GM19193 (cell line): ENCODE data around the gene SIGLEC7.

ENCODE experiments used
- POLR2A ChIP-seq: IDR thresholded peaks from 4 replicates; pipeline ENCODE4 v1.6.1; 2011; ENCODE audit not compliant: insufficient read depth, insufficient read length; ENCODE audit errors: extremely low read depth

The SIGLEC7 gene

DNA sequence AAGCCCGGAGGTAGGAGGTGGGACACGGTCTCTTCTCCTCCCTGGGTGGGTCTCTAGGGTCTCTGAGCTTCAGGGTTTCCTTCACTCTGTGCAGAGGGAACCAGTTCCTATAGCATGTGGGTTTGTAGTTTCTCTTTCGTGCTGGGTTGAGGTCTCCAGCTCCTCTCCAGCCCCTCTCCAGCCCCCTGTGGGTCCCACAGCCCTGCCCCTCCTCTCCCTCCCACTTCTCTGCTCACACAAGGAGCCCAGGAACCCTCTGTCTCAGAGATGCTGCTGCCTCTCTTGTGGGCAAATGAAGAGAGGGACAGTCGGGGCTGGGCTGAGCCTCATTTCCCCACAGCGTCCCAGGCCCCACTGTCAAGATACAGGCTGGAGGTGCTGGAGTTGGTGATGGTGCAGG, 1.4 kb downstream of the SIGLEC7 start:
- no peak for TF ChIP-seq POLR2A

DNA sequence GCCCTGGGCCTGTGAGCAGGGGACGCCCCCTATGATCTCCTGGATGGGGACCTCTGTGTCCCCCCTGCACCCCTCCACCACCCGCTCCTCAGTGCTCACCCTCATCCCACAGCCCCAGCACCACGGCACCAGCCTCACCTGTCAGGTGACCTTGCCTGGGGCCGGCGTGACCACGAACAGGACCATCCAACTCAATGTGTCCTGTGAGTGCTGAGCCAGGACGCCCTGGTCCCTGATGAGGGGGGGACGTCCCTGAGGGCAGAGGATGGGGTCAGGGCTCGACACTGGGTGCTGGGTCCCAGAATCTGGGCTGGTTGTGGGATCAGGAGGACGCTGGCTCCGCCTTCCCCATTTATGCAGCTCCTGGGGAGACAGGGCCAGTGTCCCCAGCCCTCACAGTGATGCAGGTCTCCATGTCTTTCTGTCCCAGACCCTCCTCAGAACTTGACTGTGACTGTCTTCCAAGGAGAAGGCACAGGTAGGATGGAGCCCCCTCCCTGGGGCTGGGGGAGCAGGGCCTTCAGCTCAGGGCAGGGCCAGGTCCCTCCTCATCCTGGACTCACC, 2.5 kb downstream of the SIGLEC7 start:
- no peak for TF ChIP-seq POLR2A

DNA sequence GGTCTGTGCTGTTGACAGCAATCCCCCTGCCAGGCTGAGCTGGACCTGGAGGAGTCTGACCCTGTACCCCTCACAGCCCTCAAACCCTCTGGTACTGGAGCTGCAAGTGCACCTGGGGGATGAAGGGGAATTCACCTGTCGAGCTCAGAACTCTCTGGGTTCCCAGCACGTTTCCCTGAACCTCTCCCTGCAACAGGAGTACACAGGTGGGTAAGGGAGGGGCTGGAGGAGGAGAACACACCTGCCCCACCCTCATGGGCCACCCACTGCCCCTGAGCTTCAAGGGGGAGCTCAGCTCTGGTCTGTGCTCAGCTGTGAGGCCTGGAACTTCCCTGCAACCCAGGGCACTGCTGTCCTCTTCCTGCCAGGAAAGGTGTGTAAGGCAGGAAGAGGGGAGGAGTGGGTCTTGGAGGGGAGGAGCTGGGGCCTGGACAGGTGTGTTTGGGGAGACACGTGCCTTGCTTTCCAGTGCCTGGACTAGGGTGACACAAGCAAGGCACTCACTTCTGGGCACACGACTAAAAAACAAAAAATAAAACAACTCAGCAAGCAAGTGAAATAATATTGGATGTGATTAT, 3.9 kb downstream of the SIGLEC7 start:
- no peak for TF ChIP-seq POLR2A

DNA sequence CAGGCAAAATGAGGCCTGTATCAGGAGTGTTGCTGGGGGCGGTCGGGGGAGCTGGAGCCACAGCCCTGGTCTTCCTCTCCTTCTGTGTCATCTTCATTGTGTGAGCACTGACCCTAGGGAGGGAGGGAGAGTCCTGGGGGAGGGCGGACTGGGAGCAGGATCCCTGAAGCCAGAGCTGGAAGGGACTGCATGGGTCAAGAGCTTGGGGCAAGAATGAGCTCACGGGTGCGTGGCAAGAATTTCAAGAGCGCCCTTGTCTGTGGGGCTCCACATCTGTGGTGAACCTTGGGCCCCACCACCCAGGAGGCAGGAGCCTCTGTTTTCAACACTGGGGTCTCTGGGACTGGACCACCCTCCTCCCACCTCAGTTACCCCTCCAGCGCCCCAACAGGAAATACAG, 4.7 kb downstream of the SIGLEC7 start:
- no peak for TF ChIP-seq POLR2A

DNA sequence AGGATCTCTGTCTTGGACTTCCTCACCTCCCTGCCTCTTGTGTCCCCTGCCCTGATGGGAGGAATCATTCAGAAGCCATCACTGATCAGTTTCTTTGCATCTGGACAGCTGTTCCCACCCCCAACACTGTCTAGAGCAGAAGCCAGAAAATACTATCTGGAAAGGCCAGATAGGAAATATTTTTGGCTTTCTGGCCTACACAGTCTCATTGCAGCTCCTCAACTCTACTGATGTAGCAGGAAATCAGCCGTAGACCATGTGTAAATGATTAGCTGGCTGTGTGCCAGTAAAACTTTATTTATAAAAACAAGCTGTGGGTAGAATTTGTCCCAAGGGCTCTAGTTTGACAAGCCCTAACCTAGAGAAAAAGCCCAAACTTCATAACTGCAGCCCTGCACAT, 5.6 kb downstream of the SIGLEC7 start:
- no peak for TF ChIP-seq POLR2A

DNA sequence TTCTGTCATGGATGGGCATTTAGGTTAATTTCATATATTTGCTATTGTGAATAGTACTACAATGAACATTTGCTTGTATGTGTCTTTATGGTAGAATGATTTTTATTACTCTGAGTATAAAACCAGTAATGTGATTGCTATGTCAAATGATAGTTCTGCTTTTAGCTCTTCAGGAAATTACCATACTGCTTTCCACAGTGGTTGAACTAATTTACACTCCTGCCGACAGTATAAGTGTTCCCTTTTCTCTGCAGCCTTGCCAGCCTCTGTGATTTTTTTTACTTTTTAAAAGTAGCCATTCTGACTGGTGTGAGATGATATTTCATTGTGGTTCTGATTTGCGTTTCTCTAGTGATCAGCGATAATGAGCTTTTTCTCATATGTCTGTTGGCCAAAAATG, 6.5 kb downstream of the SIGLEC7 start:
- no peak for TF ChIP-seq POLR2A

DNA sequence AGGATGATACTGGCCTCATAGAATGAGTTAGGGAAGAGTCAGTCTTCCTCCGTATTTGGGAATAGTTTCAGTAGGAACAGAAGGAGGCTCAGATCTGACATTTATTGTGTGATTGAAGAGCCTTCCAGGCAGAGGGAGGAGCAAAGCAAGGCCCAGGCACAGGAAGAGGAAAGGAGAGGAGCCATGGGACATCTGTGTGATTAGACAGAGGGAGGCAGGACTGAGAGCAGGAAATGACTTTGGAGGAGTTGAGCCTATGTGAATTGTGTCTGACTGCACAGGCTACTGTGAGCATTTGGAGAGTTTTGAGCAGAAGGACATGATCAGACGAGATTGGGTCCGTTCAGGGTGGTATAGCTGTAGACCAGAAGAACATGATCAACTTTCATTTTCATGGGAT, 8.5 kb downstream of the SIGLEC7 start:
- no peak for TF ChIP-seq POLR2A

DNA sequence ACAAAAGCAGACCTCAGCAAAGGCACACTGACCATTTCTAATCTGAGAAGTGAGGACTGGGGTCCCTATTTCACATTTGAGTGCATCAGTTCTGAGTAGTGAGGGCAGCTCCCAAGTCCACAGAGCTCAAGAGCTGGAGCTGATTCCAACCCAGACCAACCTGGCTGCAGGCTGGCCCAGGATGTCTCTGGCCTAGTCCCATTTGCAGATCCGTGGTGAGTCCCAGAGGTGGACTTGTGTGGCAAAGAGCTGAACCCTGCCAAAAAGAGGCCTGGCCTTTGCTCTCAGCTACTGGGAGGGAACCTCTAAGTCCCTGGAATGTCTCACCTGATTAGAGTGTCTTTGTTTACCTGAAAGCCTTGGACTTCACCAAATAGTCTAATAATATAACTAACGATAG, 14.6 kb downstream of the SIGLEC7 start:
- TF ChIP-seq POLR2A = no peak

DNA sequence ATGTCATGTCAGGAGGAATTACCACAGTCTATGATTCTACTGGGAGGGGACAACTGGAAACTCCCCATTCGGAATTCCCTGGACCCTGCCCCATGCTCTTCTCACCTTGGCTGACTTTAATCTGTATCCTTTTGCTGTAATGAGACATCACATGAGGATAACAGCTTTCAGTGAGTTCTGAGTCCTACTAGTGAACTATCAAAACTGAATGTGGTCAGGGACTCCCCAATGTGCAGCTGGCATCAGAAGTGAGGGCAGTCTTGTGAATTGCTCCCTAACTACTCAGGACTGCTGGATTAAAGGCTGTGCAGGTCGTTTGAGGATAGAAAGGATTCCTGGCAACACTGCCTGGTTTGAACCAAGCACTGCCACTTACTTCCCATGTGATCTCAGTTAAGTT, 15.2 kb downstream of the SIGLEC7 start:
- TF ChIP-seq POLR2A = no peak

DNA sequence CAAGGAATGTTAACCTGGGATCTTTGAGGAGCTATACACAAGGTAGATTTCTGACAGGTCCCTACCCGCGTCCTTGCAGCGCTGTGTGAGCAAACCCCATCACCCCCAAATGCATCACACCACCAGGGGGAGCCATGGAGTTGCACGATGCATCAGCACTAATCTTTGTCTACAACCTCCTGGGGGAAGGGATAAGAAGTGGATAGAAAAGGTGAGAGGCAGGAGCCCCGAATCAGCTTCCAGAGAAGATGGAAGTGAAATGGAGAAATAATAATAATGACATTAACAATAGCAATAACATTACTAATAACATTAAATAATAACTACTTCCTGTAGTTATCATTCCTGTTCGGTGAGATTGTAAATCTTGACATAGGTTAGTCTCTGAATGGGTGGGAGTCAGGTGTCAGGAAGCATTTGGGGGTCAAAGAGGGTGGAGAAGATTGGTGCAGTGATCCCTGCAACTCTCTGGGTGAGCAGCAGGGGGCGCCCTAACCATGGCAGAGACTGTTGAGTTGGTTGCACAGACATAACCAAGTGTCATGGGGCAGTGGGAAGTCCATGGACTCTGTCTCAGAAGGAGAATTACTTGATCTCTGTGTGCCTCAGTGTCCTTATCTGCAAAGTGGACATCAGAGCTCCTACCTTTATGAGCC, 16.5 kb downstream of the SIGLEC7 start:
- no peak for TF ChIP-seq POLR2A

DNA sequence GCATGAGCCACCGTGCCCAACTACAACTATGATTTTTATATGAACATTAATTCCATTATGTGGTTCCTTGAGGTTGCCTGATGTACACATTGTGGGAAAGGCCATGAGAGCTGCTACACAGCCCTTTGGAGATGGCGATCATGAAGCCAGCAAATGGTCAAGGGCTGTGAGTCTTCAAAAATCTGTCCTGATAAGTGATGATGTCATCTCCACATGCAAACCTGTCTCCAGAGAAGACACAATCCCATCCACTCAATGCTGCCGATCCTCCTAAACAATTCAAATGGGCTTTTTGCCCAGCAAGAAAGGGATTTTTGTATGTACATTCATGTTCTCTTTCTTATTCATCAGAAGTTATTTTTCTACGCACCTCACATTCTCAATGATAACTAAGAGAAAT, 17.6 kb downstream of the SIGLEC7 start:
- TF ChIP-seq POLR2A = no peak

DNA sequence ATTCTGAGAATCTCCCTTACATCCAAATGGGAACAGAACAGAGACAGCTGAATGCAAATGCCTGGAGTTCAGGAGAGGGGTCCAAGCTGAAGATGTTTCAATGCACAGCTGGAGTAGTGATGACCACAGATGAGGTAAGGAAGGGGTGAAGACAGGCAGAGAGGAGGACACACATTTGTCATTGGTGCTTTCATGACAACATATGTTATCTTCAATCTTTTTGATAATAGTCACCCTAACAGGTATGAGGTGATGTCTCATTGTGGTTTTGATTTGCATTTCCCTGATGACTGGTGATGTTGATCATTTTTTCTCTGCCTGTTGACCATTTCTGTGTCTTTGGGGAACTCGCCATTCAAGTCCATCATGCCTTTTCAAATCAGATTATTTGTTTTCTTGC, 19.2 kb downstream of the SIGLEC7 start:
- TF ChIP-seq POLR2A = no peak

DNA sequence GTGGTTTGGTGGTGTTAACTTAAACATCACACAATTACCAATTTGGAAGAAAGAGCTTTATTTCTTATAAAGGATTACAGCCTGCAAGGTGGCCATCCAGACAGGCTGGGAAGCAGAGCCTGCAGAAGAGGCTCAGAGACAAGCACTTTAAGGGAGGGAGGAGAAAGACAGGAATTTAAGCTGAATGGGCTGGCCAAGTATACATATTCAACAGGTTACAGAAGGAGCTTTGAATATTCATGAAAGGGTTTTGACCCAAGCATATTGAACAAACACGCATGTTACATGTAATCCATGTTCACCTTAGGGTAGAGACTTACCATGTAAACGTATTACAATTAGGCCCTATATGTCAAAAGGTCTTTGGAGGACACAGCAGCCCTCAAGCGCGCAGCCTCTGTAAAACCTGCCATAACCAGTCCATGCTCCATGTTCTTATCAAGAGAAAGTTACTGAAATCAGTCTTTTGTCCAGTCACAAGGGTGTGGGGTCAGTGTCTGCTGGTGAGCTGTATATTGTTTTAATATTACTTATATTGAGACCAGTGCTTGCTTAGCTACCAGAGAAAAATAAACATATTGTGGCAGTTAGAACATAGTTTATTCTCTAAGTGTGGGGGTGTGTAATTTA, 19.9 kb downstream of the SIGLEC7 start:
- TF ChIP-seq POLR2A = no peak

DNA sequence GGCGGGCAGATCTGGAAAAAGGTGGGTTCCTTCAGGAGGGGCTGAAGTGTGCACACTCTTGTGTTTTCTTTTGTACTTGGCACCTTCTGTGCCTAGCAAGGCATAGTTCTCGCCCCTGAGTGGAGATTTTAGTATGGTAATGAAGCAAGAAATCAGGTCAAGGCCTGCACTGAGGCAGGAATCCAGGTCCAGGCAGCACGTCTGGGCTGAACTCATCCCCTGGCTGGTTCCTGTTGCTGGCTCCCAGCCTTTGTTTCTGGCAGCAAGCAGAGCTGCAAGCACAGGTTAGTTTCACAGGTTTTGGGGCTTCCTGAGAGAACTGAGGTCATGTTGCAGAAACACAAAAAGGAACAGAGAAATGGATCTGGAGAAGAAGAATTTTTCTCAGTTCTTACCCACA, 21.2 kb downstream of the SIGLEC7 start:
- TF ChIP-seq POLR2A = no peak

DNA sequence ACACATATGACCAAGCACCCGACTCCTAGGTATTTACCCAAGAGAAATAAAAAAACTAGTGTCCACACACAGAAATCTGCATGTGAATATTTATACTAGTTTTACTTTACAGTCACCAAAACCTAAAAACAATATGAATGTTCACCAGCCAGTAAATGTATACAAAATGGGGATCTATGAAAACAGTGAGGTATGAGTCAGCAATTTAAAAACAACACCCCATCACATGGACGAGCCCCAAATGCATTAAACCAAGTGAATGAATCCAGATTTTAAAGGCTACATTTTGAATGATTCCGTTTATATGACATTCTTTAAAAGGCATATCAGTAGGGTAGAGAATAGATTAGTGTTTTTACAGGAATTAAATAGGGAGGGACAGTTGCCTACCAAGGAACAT, 22.1 kb downstream of the SIGLEC7 start:
- no peak for TF ChIP-seq POLR2A
